ENCODE results near the gene SIGLEC8.
"Not testable (repeated sequence)": the region's sequence is repeated elsewhere in the genome, so short reads cannot be mapped to it uniquely, and the experiment has no call there.

The SIGLEC8 gene

GRCh38 chr19:51472607-51473006 lies 14.4 kb upstream of the SIGLEC8 start:
- DNase-seq, result no peak

GRCh38 chr19:51471527-51471926 lies 13.3 kb upstream of the SIGLEC8 start:
- no peak for DNase-seq

- no peak for DNase-seq
Observed at GRCh38 chr19:51470966-51471365, 12.7 kb upstream of the SIGLEC8 start.

GRCh38 chr19:51469629-51470028 lies 11.4 kb upstream of the SIGLEC8 start:
- no peak for DNase-seq

- no peak for DNase-seq
Observed at GRCh38 chr19:51469162-51469561, 10.9 kb upstream of the SIGLEC8 start.

GRCh38 chr19:51468545-51468920 lies 10.3 kb upstream of the SIGLEC8 start:
- DNase-seq, result no peak

GRCh38 chr19:51467864-51468544 lies 9.8 kb upstream of the SIGLEC8 start:
- DNase-seq, result no peak

GRCh38 chr19:51466723-51467122 lies 8.5 kb upstream of the SIGLEC8 start:
- no peak for DNase-seq

GRCh38 chr19:51463976-51464581 lies 5.8 kb upstream of the SIGLEC8 start:
- DNase-seq, result not testable (repeated sequence)

- DNase-seq, result no peak
Observed at GRCh38 chr19:51462681-51463080, 4.4 kb upstream of the SIGLEC8 start.

- DNase-seq, result no peak
Observed at GRCh38 chr19:51462276-51462675, 4.0 kb upstream of the SIGLEC8 start.

- no peak for DNase-seq
Observed at GRCh38 chr19:51461723-51462161, 3.5 kb upstream of the SIGLEC8 start.

GRCh38 chr19:51460164-51460992 lies 2.1 kb upstream of the SIGLEC8 start:
- DNase-seq, result no peak

- no peak for DNase-seq
Observed at GRCh38 chr19:51458899-51459505, 748 bp upstream of the SIGLEC8 start.

GRCh38 chr19:51457351-51458013 lies 772 bp downstream of the SIGLEC8 start:
- DNase-seq, result no peak

GRCh38 chr19:51456541-51457290 lies 1.5 kb downstream of the SIGLEC8 start:
- DNase-seq, result no peak

- no peak for DNase-seq
Observed at GRCh38 chr19:51450730-51451307, 7.4 kb downstream of the SIGLEC8 start.

- DNase-seq, result no peak
Observed at GRCh38 chr19:51448411-51449016, 9.7 kb downstream of the SIGLEC8 start.

GRCh38 chr19:51448011-51448410 lies 10.2 kb downstream of the SIGLEC8 start:
- DNase-seq, result no peak

- not testable (repeated sequence) for DNase-seq
Observed at GRCh38 chr19:51447510-51447909, 10.7 kb downstream of the SIGLEC8 start.
